ENCODE results near the gene KRT73.

DNA sequence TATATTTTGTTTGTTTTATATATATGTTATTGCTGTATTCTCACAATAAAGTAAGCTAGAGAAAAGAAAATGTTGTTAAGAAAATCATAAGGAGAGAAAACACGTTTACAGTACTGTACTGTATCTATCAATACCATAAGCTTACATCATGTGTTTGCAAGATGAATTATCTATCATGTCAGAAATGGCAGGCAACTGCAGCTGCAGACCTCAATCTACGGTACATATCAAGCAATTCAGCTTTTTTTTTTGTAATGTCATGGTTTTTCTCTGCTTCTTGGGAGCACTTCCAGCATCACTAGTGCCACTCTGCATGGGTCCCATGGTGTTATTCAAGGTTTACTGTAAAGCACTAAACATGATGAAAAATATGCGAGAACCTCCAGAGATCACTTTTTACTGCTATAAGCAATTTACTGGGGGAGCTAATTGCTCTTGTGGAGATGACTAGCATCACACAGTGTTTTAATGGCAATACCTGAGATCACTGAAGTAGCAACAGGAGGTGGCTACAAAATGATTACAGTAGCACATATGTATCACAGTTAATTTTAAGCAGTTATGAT lies 42.7 kb upstream of the KRT73 start:
- TF ChIP-seq, protein P1, sequence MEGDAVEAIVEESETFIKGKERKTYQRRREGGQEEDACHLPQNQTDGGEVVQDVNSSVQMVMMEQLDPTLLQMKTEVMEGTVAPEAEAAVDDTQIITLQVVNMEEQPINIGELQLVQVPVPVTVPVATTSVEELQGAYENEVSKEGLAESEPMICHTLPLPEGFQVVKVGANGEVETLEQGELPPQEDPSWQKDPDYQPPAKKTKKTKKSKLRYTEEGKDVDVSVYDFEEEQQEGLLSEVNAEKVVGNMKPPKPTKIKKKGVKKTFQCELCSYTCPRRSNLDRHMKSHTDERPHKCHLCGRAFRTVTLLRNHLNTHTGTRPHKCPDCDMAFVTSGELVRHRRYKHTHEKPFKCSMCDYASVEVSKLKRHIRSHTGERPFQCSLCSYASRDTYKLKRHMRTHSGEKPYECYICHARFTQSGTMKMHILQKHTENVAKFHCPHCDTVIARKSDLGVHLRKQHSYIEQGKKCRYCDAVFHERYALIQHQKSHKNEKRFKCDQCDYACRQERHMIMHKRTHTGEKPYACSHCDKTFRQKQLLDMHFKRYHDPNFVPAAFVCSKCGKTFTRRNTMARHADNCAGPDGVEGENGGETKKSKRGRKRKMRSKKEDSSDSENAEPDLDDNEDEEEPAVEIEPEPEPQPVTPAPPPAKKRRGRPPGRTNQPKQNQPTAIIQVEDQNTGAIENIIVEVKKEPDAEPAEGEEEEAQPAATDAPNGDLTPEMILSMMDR (IDR thresholded peaks at IDR 0.05), result no peak
- TF ChIP-seq POLR2A (IDR thresholded peaks at IDR 0.05), result no peak
